Gastroesophageal sphincter (tissue), 2 donors: ENCODE results near the gene CARD16.

Experiments
- EP300 ChIP-seq: sonication (generic); formaldehyde crosslinking; IDR thresholded peaks from one replicate; pipeline ENCODE4 v1.6.1; 2017; ENCODE audit warnings: antibody characterized with exemption, mild to moderate bottlenecking
- POLR2A ChIP-seq, 2 donors: fragments of 450-650 bp; IDR thresholded peaks; one replicate each; pipeline ENCODE4 v1.6.1; 2017; ENCODE audit warnings: antibody characterized with exemption in 2 of 2, mild to moderate bottlenecking in 2 of 2, moderate library complexity in 1 of 2

DNA sequence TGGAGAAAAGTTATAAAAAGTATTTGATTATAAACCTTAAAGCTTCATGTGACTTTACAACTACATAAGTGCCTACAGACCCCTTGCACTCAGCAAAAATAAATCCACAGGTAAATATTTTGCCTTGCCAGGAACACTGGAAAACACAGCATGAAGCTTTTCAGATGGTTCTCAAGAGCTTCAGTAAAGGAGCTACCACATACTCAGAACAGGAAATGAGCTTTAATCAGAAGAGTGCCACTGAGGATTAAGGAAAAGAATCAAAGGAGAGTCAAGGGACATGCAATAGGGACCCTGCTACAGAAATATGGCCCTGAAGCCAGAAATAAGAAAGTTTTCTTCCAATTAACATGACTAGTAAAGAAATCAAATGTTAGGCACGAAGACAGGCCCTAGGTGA lies 11.4 kb downstream of the CARD16 start:
- TF ChIP-seq POLR2A (IDR thresholded peaks at IDR 0.05) (no peak), EP300 (no peak)
